ENCODE data around the gene GEMIN5.

GRCh38 chr5:154860765-154861164 lies 77.2 kb downstream of the GEMIN5 start:
- no peak for TF ChIP-seq LEF1 (IDR thresholded peaks at IDR 0.05; ENCODE audit: borderline replicate concordance)
- TF ChIP-seq SUZ12 (IDR thresholded peaks at IDR 0.05) = no peak
- no peak for TF ChIP-seq ELF4 (IDR thresholded peaks at IDR 0.05)
- no peak for TF ChIP-seq ZNF384 (IDR thresholded peaks at IDR 0.05)
- no peak for TF ChIP-seq BHLHE40 (IDR thresholded peaks at IDR 0.05; ENCODE audit: borderline replicate concordance)
- no peak for TF ChIP-seq HDGF (IDR thresholded peaks at IDR 0.05; ENCODE audit: borderline replicate concordance)
- no peak for TF ChIP-seq FOXA1 (IDR thresholded peaks at IDR 0.05)
- TF ChIP-seq FOXM1 (IDR thresholded peaks at IDR 0.05; ENCODE audit: borderline replicate concordance) = no peak
- no peak for TF ChIP-seq ARNT (IDR thresholded peaks at IDR 0.05)

Measured in HEK293T (cell line).